Hepatocyte (in vitro differentiated cells): ENCODE data around the gene KRT77. TPM values are rescaled to one million over a fixed set of nuclear protein-coding genes. Genes with fewer than 3 reads are reported as not detected.

Source experiments
- DNase-seq: peaks from one replicate; pipeline ENCODE4 v3.0.0-alpha.2; 2016; ENCODE audit warnings: low spot score
- H2AFZ ChIP-seq: fragments of 200-600 bp; sonication (generic); 2 replicates; pipeline ENCODE4 v1.6.0; 2016; ENCODE audit warnings: antibody characterized with exemption, mild to moderate bottlenecking
- H3K27ac ChIP-seq: fragments of 200-600 bp; sonication (generic); 2 replicates; pipeline ENCODE4 v1.5.1; 2016; ENCODE audit warnings: mild to moderate bottlenecking
- H3K27me3 ChIP-seq: fragments of 200-600 bp; sonication (generic); 2 replicates; pipeline ENCODE4 v1.6.1; 2016
- H3K36me3 ChIP-seq: fragments of 200-600 bp; sonication (generic); replicated peaks from 2 replicates; pipeline ENCODE4 v1.5.1; 2016; ENCODE audit warnings: low read depth; ENCODE audit not compliant: insufficient read depth
- H3K4me1 ChIP-seq: fragments of 200-600 bp; sonication (generic); 2 replicates; pipeline ENCODE4 v1.5.1; 2016; ENCODE audit warnings: mild to moderate bottlenecking, moderate library complexity; ENCODE audit not compliant: insufficient read depth
- H3K4me2 ChIP-seq: fragments of 200-600 bp; sonication (generic); 2 replicates; pipeline ENCODE4 v1.6.0; 2016
- H3K4me3 ChIP-seq: fragments of 200-600 bp; sonication (generic); 2 replicates; pipeline ENCODE4 v1.5.1; 2016; ENCODE audit warnings: mild to moderate bottlenecking
- H3K79me2 ChIP-seq: fragments of 200-600 bp; sonication (generic); 2 replicates; pipeline ENCODE4 v1.6.0; 2017; ENCODE audit warnings: mild to moderate bottlenecking
- H3K9me2 ChIP-seq: fragments of 200-600 bp; sonication (generic); replicated peaks from 2 replicates; pipeline ENCODE4 v1.6.0; 2017; ENCODE audit warnings: mild to moderate bottlenecking; ENCODE audit not compliant: insufficient read depth
- H3K9me3 ChIP-seq: fragments of 200-600 bp; sonication (generic); 2 replicates; pipeline ENCODE4 v1.5.1; 2016; ENCODE audit warnings: low read depth, mild to moderate bottlenecking
- H4K20me1 ChIP-seq: fragments of 200-600 bp; sonication (generic); 2 replicates; pipeline ENCODE4 v1.6.0; 2016; ENCODE audit warnings: mild to moderate bottlenecking; ENCODE audit not compliant: insufficient read depth, poor library complexity, severe bottlenecking
- EZH2 ChIP-seq: fragments of 200-600 bp; sonication (generic); IDR thresholded peaks from 2 replicates; pipeline ENCODE4 v1.6.1; 2016; ENCODE audit warnings: antibody characterized with exemption, mild to moderate bottlenecking, borderline replicate concordance
- EZH2phosphoT487 ChIP-seq: fragments of 200-600 bp; sonication (generic); IDR thresholded peaks from one replicate; pipeline ENCODE4 v1.6.1; 2018; ENCODE audit warnings: antibody characterized with exemption, mild to moderate bottlenecking, low read depth, moderate library complexity; ENCODE audit not compliant: unreplicated experiment, severe bottlenecking
- WGBS: methylation state at CpG from one replicate; pipeline ENCODE4 v1.1.6; 2016; ENCODE audit warnings: low lambda C conversion rate; ENCODE audit errors: missing lambda C conversion rate; 5-methylcytosine and 5-hydroxymethylcytosine counted together
- polyA plus RNA-seq: library from polyadenylated mRNA; unstranded; fragments of >200 nt; fragmentation: Nextera tagmentation; extraction: Ambion mirVana; gene quantifications from 2 replicates; pipeline ENCODE4 v1.2.1, GENCODE V29; 2016
- total RNA-seq: library from RNA; depleted of rRNA; stranded (reverse); fragments of >200 nt; gene quantifications from 2 replicates; pipeline ENCODE4 v1.2.3, GENCODE V29; 2014
- TF ChIP-seq, protein P1 (sequence below): fragments of 200-600 bp; sonication (generic); IDR thresholded peaks from 2 replicates; pipeline ENCODE4 v1.5.1; 2016; ENCODE audit warnings: antibody characterized with exemption, mild to moderate bottlenecking; ENCODE audit not compliant: poor library complexity

Gene KRT77
- total and polyA plus RNA-seq, 2 experiments from 2014 or later, result not detected

DNA sequence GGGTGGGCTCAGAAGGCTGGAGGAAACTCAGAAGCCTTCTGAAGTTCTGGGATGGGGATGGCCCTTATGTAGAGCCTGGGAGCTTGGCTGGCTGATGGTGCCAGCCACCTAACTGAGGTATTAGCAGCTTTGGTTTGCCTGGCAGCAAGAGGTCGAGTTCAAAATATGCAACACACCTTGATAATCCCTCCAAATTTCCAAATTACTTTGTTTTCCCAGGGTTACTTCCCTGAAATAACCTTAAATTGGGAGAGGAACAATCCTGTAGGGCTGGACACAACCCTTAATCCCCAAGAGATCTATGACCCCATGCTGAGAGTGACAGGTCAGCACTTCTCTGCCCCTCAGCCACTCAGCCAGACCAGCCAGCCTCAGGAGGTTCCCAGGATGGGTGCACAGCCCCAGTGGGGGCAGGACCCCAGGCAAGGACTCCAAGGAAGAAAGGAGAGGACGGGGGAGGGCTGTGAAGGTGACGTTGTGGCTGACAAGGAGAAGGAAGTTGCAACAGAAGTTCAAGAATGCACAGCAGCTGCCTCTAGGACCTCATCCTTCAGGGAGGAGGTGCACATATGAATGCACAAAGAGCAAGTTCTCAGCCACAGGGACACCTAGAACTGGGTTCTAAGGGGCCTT, 18.6 kb upstream of the KRT77 start:
- TF ChIP-seq EZH2phosphoT487 (no peak), EZH2 (no peak)
- TF ChIP-seq, protein P1, sequence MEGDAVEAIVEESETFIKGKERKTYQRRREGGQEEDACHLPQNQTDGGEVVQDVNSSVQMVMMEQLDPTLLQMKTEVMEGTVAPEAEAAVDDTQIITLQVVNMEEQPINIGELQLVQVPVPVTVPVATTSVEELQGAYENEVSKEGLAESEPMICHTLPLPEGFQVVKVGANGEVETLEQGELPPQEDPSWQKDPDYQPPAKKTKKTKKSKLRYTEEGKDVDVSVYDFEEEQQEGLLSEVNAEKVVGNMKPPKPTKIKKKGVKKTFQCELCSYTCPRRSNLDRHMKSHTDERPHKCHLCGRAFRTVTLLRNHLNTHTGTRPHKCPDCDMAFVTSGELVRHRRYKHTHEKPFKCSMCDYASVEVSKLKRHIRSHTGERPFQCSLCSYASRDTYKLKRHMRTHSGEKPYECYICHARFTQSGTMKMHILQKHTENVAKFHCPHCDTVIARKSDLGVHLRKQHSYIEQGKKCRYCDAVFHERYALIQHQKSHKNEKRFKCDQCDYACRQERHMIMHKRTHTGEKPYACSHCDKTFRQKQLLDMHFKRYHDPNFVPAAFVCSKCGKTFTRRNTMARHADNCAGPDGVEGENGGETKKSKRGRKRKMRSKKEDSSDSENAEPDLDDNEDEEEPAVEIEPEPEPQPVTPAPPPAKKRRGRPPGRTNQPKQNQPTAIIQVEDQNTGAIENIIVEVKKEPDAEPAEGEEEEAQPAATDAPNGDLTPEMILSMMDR, result no peak
- no peak for DNase-seq

DNA sequence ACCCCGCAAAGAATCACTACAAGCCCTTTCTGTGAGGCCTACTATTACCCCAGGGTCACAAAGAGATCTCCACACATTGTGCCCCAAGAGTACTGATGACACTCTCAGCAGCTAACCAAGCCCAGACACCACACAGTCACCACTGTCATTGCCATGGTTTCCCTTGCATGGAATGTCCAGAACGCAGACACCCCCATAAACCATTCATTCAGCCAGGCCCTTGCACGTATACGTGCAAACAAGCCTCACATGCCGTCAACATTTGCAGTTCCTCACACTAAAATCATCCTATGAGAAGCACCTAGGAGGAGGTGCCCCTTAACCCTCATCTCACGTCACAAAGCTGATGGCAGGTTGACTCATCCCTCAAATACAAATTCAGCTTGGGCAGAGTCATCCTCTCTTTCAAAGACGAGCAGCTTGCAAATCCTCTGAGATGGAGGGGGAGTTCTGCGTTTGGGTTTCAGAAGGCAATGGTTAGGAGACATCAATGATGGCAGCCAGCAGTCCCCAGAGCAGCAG, 17.1 kb upstream of the KRT77 start:
- 84% methylated on average over 8 of the region's 8 CpGs for WGBS
- H3K36me3 ChIP-seq, result no peaks in the 10 kb centered on the region
- no peak overlapping the region for H3K4me2 ChIP-seq
- DNase-seq, result no peak
- H3K79me2 ChIP-seq, result no peaks in the 10 kb centered on the region
- peaks cover 16% of the 10 kb centered on the region for H3K27me3 ChIP-seq
- H3K4me1 ChIP-seq, result no peaks in the 10 kb centered on the region
- H4K20me1 ChIP-seq, result no peaks in the 10 kb centered on the region
- no peak overlapping the region for H3K27ac ChIP-seq
- no peak overlapping the region for H2AFZ ChIP-seq
- H3K9me2 ChIP-seq, result no peaks in the 10 kb centered on the region
- TF ChIP-seq EZH2phosphoT487 (no peak), EZH2 (no peak)
- TF ChIP-seq, protein P1, result no peak
- H3K9me3 ChIP-seq, result no peaks in the 10 kb centered on the region
- no peak overlapping the region for H3K4me3 ChIP-seq

More for the DNA sequence above, 18.6 kb upstream of the KRT77 start:
- H3K4me1 ChIP-seq, result no peaks in the 10 kb centered on the region
- no peak overlapping the region for H2AFZ ChIP-seq
- H3K4me2 ChIP-seq, result no peak overlapping the region
- H4K20me1 ChIP-seq, result no peaks in the 10 kb centered on the region
- H3K9me3 ChIP-seq, result no peaks in the 10 kb centered on the region
- H3K4me3 ChIP-seq, result no peak overlapping the region
- H3K9me2 ChIP-seq, result no peaks in the 10 kb centered on the region
- no peaks in the 10 kb centered on the region for H3K79me2 ChIP-seq
- WGBS, result 60% methylated on average over 3 of the region's 3 CpGs
- H3K27me3 ChIP-seq, result peaks cover 7% of the 10 kb centered on the region
- no peak overlapping the region for H3K27ac ChIP-seq
- H3K36me3 ChIP-seq, result no peaks in the 10 kb centered on the region

DNA sequence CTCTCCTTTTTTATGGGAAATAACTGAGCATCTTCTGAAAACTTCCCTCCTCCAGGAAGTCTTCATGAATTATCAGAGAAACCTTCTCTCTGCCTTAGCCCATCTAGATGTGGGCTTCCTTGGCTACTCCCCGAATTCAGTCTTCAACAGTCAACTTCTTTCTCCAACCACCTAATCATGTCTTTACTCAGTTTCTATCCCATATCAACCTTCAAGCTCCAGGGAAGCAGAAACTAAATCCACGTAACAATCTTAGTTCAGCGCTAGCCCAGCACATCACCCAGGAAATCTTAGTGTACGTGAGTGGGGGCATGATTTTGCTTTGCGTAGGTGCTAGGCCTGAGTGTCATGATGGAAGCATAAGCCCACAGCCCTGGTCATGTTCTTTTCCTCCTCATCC, 12.7 kb upstream of the KRT77 start:
- no peaks in the 10 kb centered on the region for H3K9me3 ChIP-seq
- H4K20me1 ChIP-seq, result no peaks in the 10 kb centered on the region
- TF ChIP-seq EZH2phosphoT487, result no peak
- TF ChIP-seq, protein P1, result no peak
- no peak for TF ChIP-seq EZH2
- no peaks in the 10 kb centered on the region for H3K4me1 ChIP-seq
- 97% methylated on average over 5 of the region's 5 CpGs for WGBS
- no peaks in the 10 kb centered on the region for H3K9me2 ChIP-seq
- no peak overlapping the region for H2AFZ ChIP-seq
- no peak overlapping the region for H3K27ac ChIP-seq
- no peak overlapping the region for H3K4me3 ChIP-seq
- no peaks in the 10 kb centered on the region for H3K36me3 ChIP-seq
- DNase-seq, result no peak
- H3K79me2 ChIP-seq, result no peaks in the 10 kb centered on the region
- peaks cover 46% of the 10 kb centered on the region for H3K27me3 ChIP-seq
- no peak overlapping the region for H3K4me2 ChIP-seq
